D721Med (cell line): Measurements from ENCODE around the gene MGMT.

Experiments
- DNase-seq: peaks from one replicate; pipeline ENCODE4 v3.0.0; 2011; ENCODE audit warnings: low spot score; ENCODE audit not compliant: insufficient read length
- FAIRE-seq: peaks from 2 replicates; lab custom pipeline; 2011; peaks lifted over from hg19 to GRCh38; lab: Jason Lieb, UNC
- TF ChIP-seq, protein P1 (sequence below): IDR thresholded peaks from 2 replicates; pipeline ENCODE4 v1.5.1; 2012; ENCODE audit warnings: mild to moderate bottlenecking, control low read depth; ENCODE audit not compliant: insufficient read depth; ENCODE audit errors: missing control alignments

Gene MGMT

GRCh38 chr10:129525401-129525801, 58.4 kb downstream of the MGMT start:
- DNase-seq (no peak), FAIRE-seq (no peak)
- TF ChIP-seq, protein P1, sequence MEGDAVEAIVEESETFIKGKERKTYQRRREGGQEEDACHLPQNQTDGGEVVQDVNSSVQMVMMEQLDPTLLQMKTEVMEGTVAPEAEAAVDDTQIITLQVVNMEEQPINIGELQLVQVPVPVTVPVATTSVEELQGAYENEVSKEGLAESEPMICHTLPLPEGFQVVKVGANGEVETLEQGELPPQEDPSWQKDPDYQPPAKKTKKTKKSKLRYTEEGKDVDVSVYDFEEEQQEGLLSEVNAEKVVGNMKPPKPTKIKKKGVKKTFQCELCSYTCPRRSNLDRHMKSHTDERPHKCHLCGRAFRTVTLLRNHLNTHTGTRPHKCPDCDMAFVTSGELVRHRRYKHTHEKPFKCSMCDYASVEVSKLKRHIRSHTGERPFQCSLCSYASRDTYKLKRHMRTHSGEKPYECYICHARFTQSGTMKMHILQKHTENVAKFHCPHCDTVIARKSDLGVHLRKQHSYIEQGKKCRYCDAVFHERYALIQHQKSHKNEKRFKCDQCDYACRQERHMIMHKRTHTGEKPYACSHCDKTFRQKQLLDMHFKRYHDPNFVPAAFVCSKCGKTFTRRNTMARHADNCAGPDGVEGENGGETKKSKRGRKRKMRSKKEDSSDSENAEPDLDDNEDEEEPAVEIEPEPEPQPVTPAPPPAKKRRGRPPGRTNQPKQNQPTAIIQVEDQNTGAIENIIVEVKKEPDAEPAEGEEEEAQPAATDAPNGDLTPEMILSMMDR: no peak

DNA sequence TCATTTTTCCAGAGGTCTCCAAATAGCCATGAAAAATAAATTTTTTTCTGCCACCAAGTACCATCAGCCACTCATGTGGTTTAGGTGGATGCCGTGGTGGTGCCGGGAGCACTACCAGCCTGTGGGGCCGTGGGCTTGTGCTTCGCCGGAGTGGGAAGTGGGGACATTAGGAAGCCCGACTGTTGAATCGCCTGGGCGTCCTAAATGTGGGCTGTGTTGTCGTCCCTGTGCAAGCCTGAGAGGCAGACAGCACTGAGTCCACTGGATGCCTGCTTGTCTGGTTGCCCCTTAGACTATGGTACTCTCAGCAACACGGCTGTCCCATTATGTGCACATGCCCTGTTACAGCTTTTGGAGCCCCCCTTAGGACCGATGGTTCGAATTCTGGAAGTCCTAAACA, 59.9 kb downstream of the MGMT start:
- no peak for DNase-seq
- no peak for FAIRE-seq
- TF ChIP-seq, protein P1: no peak

- TF ChIP-seq, protein P1: no peak
- DNase-seq (no peak), FAIRE-seq (no peak)
Measured at GRCh38 chr10:129528376-129528978, 61.4 kb downstream of the MGMT start.

DNA sequence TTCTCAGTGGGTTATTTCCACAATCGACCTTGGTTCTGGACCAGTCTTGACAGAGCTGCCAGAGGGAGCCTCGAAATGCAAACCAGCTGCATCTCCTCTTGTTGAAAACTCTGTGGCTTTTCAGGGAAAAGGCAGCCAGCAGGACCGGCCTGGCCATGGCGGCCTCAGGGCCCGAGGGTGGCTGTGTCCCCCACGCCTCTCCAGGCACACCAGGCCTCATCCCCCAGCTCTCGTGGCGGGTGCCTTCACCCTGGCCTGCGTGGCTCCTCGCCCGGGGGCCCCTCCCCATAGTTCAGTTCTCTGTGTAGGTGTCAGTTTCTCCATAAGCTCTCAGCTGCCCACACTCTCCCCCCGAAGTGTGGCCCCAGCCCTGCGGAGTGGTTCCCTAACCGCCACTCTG, 63.5 kb downstream of the MGMT start:
- TF ChIP-seq, protein P1: no peak
- DNase-seq (no peak), FAIRE-seq (no peak)

DNA sequence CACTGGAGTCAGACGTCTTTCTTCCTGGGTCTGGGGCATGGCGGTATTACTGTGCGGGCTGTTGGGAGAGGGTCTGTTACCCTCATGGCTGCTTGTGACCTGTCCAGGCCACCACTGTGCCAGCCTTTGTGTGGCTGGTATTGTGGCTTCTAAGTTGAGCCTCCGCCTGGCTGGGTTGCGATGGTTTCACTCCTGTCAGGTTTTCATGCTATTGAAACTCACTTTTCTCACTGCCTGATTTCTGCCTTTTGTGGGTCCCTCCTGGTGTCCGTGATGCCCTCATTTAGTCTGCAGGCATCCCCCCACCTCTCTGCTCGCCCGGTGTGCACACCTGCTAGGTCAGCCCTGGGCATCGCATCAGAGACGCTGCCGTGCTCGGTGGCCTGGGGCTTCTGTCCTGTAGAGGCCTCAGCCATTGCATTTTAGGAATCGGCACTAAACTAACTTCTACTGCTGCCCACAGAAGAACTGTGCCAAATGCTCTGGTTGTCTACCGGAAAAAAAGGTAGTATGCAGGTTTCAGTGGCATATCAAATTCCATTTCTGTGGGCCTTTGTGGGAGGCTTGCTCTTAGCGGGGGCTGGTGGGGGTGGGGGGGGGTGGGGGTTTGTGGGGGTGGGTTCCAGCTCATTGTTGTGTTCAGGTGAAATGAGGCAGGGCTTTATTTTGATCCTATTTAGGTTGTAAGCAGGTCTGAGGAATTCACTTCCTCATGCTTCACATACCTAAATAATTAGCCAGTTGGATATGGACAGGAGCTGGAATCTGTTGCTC, 64.3 kb downstream of the MGMT start:
- no peak for FAIRE-seq
- no peak for DNase-seq

GRCh38 chr10:129531969-129532660, 65.1 kb downstream of the MGMT start:
- FAIRE-seq (no peak), DNase-seq (no peak)
- TF ChIP-seq, protein P1: no peak

More for the DNA sequence above, 64.3 kb downstream of the MGMT start:
- TF ChIP-seq, protein P1: no peak

GRCh38 chr10:129532838-129533237, 65.8 kb downstream of the MGMT start:
- TF ChIP-seq, protein P1: no peak
- DNase-seq (no peak), FAIRE-seq (no peak)
